HG02885 (cell line): ENCODE data around the gene ORM2.
"Not testable (repeated sequence)": the region's sequence is repeated elsewhere in the genome, so short reads cannot be mapped to it uniquely, and the experiment has no call there.

ENCODE experiments used
- ATAC-seq: cut with Tn5 transposase; IDR thresholded peaks from one replicate; pipeline ENCODE4 v1.9.1; 2021; ENCODE audit warnings: mild to moderate bottlenecking; ENCODE audit not compliant: unreplicated experiment, poor library complexity

ORM2 gene

DNA sequence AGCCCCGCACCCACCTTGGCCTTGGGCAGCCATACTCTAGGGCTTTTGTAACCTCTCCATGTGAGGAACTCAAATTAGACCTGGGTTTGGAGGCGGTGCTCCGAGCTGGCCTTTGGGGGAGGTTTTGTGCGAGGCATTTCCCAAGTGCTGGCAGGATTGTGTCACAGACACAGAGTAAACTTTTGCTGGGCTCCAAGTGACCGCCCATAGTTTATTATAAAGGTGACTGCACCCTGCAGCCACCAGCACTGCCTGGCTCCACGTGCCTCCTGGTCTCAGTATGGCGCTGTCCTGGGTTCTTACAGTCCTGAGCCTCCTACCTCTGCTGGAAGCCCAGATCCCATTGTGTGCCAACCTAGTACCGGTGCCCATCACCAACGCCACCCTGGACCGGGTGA is at the start of gene ORM2:
Gene ORM2 (plus strand): TSS at position 245 of the 398 bp plus-strand sequence. CDS start 36 bp downstream, at position 281.
- ATAC-seq = not testable (repeated sequence)

DNA sequence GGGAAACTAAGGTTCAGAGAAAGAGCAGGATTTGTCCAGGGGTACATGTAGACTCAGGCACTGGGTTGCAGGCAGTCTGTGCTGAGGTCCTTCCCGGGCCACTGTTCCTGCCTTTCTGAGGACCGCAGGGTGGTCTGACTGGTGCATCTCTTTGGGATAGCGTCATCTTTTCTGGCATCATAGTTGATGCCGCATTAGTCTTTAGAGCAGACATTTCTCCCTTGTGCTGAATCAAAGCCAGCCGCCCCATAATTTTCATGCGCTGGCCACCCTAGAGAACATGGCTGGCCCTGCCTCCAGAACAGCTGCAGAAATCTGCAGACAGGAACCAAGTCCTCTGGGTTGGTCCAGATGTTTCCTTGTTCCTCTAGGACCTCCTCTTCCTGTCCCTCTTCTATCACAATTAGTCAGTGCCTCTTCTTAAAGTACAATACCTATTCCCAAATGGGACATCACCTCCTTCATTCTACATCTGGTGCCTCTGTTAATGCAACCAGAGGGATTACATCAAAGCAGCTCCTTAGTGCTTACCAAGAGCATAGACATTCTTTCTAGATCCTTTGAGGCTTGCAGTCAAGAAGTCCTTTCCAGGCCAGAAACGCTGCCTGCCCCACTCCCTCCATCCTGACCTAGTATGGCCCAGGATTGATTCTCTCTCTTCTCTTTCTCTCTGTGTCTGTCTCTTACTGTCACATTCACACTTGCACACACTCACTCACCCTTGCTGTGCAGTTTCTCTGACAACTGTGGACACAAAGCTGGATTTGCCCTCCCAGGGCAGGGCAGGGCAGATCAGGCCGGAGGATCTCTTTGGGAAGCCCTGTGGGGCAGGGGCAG is 48.8 kb upstream of the ORM2 start:
- ATAC-seq = no peak

DNA sequence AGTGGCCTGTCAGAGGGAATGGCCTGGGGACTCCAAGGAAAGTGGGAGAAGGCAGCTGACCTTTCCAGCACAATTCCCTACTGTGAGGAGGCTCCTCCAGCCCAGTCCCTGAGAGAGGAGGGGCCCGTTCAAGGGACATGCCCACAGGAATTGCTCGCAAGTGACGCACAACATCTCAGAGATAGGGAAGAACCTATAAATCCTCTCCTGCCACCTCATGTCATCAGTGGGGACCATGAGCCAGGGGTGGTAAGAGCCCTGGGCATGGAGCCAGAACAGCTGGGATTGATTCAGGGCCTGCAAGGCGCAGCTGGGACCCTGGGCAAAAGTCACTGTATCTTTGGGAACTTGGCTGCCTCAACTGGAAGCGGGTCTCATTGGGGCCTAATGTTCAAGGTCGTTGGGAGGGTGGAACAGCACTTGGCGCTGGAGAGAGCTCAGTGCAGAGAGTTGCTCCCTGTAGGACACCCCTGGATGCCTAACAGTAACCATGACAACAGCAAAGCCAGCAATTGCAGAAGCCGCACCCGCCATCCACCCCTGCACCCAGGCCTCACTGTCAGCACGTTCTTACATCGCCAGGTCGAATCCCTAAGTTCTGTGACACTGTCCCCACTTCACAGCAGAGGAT is 48.1 kb upstream of the ORM2 start:
- ATAC-seq = no peak

DNA sequence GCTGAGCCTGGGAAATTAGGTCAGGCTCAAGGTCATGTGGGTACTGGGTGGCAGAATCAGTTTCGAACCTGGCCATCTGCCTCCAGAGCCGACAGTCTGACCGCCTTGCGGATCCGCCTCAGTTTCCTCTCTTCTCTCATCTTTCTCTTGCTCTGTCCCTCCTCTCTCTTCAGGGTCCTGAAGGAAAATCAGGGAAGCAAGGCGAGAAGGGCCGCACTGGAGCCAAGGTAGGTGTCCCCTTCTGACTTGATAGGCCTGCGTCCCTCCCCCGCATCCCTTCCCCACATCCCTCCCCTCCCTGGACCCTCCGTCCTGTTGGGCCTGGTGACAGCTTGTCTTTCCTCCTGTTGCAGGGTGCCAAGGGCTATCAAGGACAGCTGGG is 47.6 kb upstream of the ORM2 start:
- ATAC-seq = no peak

DNA sequence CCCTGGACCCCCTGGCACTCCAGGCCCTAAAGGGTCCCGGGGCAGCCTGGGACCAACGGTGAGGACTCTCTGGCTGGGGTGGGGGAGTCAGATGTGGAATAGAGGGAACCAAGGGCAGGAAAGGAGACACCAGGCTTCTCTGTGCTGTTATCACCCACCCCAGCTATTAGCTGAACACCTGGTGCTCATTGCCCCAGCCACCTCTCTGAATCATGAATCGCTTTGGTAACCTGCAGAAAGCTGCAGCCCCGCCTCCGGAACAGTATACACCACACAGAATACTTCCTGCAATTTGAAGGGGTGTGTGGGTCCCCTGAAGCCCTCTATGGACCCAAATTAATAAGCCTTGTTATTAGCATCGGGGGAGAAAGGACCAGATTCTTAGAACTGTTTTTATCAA is 47.2 kb upstream of the ORM2 start:
- no peak for ATAC-seq

DNA sequence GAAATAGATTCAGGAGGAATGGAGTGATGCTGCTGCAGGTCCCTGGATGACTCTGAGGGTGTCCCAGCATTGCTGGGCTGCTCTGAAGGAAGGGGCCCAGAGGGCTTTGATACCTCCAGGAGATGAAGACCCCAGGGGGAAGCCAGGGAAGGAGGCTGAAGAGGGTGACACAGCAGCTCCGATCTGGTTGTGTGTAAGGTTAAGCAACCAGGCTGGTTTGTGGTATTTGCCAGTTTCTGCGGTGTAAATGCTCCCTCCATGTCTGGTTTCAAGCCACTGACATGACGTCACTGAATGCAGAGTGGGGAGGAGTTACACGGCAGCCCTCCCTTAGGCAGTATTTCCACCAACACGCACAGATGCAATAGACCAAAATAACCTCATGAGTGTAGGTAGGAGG is 46.7 kb upstream of the ORM2 start:
- no peak for ATAC-seq

DNA sequence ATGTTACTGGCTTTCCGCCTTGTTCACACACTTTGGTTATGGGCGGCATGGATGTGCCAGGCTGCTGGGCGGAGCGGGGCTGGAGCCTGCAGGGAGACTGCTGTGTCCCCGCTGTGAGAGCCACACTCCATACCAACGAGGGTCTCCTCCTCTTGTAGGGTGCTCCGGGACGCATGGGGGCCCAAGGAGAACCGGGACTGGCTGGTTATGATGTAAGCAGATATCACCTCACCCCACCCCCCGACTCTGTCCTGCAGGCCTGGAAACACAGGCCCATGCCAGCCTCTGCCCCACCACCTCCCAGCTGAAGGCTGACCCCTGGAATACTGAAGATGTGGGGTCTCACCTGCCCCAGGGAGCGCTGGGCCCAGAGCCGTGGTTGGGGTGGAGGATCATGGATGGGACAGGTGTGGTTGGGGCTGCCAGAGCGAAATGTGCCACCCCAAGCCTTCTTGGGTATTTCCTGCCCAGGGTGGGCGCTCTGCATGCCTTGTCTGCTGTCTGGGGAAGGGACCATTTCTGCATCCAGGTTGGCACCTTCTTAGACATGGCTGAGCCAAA is 46.0 kb upstream of the ORM2 start:
- no peak for ATAC-seq

DNA sequence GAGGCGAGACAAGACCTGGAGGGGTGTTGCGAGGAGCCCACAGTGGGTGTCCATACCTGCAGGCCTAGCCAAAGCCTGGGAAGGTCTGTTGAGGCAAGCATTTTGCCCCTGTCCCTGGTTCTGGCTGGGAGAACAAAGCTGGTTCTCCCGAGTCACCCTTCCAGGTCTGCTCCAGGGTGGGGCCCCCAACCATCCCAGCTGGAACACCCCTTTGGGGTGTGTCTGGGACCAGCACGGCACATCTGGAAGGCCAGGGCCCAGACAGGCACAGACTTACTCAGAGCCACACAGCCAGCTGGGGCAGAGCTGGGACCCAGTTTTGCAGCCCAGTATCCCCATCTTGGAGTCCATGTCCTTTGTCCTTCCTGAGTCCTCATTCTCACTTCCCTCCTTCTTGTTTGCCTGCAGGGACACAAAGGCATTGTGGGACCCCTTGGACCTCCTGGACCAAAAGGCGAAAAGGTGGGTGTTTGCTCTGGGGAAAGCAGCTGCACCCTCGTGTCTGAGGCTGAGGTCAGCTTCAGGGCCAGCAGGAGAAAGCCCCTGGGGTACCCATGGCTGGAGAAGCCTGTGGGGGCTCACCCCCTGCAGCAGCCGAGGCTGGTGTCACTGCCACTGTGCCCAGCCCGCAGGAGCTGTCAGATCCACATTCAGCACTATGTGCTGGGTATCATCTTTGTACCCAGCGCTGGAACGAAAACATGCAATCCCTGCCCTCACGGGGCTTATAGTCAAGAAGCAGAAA is 45.2 kb upstream of the ORM2 start:
- no peak for ATAC-seq

DNA sequence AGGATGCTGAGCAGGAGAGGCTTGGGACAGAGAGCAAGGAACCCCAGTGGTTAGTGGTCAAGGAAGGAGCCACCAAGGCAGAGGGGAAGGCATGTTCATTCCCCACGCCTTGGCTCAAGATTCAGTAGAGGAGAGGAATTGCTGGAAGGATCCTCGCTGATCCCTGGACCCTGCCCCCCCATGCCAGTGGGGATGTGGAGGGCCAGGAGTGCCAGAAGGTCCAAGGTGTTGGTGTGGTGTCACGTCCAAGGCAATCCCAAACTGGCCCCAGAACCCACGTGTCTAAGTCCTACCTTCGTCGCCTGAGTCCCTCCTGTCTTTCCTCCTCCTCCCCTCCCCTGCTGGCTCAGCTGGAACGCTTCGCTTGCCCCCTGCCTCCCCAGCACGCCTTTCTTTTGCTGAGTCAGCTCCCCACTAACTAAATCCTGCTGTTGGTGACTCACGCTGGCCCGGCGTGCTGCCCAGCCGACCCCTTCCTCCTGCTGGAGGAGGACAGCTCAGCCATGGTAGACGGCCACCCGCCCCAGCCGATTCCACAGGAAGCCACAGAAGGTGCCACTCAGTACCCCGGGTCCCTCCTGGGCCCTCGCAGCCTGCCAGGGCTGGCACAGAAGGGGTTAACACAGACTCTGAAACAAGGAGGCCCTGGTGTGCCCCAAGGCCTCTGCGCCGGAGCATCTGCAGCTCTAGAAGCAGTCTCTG is 44.4 kb upstream of the ORM2 start:
- no peak for ATAC-seq

DNA sequence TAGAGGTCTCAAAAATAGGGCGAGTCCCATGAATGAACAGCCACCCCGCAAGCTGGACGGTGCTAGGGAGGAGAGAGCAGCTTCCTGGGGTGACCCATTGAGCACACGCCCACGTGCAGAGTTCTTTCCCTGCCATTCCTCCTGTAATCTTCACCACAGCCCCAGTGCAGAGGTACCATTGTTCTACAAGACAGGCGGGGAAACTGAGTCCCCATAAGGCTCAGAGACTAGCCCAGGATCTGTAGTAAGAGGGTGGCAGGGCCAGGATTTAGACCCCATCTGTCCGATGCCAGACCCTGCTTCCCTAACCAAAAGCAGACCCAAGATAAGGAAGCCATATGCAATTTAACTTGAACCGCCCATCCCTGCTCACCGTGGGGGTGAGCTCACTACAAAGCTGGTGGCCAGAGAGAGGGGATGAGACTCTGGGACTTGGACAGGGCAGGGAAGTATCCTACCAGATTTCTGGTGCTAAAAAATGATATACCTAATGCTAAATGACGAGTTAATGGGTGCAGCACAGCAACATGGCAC is 43.5 kb upstream of the ORM2 start:
- ATAC-seq = no peak

DNA sequence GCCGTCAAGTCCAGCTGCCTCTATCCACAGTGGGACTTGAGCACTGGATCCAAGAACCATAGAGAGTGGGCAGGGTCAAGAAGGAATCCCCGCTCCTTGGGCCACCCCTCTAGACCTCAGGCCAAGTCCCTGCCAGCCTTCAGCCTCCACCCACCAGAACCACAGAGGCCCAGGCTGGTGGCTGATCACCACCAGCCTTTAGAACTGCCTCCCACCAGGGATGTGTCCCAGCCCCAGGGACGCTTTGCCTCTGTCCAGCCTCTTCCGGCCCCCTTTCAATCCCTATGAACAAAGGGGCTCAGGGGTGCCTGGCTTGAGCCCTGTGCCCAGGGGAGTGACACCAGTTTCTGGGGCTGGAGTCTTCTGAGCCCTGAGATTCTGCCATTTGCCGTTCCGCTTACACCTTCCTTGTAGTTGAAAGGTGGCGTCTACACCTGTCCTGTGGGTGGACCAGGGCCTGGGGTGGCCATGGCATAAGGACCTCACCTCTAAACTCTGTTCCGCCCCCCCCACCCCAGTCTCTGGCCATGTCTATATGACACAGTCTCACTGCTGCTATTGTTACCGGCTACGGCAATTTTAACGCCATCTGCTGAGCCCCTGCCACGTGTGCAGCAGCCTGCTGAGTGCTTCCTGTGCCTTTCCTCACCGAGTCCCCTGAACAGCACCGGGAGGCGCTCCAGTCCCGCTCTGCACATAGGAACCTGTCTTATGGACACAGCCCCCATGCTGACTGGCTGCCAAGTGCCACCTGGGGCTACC is 42.5 kb upstream of the ORM2 start:
- ATAC-seq = no peak

DNA sequence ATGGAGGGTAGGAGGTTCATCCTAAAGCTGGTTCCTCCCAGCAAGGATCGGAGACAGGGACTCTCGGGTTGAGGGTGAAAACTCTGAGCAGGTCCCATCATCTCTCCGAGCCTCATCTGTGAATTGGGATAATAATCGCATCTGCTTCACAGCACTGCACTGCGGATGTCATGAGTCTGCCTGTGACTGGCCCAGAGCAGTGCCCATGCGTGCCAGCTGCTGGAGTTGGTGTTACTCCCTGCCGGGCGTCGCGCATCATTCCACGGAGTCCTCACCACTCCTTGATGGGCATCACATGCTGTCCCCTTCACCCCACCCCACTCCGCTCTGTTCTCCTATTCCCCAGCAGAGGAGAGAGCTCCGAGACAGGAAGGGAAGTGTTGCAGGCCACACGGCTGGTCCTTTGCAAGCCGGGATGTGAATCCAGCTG is 41.9 kb upstream of the ORM2 start:
- no peak for ATAC-seq

DNA sequence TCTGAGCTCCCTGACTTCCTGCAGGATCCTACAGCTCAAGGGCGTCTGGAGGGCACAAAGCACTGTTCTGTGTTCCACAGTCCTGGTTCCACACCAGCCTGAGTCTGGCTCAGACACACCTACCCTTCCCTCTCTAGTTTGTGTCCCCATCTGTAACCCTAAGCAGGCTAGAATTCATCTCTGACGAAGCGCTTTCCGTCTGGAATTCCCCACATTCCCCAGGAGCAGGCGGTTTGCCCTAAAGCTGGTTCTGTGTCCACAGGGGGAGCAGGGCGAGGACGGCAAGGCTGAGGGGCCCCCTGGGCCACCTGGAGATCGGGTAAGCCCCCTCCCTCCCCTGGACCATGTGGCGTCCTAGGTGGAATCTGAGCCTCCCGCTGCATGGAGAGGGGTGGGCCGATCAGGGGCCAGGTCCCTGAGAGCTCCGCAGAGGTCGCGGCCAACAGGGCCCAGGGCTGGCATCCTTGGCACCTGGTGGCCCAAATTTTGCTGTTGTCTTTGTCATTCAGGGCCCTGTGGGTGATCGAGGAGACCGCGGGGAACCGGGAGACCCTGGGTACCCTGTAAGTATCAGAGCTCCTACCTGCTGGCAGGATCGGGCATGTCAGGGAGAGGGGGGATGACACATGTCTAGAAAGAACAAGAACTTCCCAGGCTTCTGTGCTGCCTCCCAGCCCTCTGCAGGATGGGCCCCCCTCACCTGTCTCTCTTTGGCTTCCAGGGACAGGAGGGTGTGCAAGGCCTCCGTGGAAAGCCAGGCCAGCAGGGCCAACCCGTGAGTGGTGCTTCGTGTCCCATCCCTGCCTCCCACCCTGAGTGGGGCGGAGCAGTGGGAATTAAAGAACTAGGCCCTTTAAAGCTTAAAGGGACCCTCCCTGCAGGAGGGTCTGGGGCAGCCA is 41.2 kb upstream of the ORM2 start:
- ATAC-seq = no peak

DNA sequence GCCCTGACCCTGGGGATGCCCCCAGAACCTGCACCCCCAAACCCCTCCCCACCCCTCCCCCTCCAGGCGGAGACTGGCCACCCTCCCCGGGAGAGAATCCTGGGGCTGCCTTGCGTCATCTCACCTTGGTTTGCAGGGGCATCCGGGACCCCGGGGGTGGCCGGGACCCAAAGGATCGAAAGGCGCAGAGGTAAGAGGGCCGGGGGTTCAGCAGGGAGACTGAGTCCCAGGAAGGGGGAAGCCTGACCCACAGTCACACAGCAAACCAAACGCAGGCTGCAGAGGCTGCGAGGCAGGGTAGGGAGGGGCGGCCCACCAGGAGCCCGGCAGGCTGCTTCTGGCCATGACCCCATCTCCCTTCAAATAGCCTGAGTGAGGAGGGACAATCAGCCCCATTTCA is 40.6 kb upstream of the ORM2 start:
- no peak for ATAC-seq

DNA sequence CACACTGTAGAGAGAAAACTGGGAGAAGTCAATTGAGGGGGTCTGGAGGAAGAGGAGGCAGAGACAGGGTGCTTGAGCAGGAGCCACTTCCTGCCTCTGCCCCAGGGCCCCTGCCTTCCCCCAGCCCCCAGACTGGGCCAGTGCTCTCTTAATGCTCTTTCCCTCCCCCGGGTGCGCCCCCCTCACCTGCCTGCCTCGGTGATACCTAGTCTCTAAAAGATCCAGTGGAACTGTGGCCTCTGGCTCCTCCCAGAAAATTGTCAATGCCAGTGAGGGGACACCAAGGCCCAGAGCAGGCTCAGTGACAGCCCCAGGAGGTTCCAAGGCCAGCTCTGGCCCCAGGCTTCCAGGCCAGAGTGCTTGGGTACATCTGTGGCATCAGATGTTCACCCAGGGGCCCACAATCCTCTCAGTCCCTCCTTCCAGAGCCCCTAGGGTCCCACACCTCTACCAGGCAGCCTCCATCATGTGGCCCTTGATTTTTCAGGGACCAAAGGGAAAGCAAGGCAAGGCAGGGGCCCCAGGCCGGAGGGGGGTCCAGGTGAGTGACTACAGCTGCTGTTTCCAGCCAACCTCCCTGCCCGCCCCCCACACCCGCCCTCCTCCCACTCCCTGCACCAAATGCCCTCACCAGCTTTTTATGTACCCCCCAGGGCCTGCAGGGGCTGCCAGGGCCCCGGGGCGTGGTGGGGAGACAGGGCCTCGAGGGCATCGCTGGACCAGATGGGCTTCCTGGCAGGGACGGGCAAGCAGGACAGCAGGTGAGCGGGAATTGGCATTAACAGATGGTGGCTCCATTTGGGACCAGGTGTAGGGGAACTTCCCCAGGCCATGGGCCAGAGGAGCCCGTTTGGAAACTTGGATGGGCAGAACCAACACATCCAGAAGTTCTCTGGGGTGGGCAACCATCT is 39.8 kb upstream of the ORM2 start:
- no peak for ATAC-seq

DNA sequence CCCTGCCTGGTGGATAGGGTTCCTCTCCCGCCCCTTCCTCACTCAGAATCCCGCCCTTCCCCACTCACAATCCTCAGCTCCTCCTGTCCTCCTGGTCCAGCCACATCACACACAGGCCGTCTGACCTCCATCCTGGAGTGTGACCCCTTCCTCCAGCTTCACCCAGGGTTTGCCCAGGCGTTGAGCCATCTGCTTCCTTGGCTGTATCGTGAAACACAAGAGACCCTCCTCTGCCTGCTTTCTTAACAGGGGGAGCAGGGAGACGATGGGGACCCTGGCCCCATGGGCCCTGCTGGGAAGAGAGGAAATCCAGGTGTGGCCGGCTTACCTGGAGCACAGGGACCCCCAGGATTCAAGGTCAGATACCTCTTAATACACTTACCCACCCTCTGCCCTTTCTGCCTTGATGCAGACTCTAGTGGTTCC is 39.1 kb upstream of the ORM2 start:
- no peak for ATAC-seq

DNA sequence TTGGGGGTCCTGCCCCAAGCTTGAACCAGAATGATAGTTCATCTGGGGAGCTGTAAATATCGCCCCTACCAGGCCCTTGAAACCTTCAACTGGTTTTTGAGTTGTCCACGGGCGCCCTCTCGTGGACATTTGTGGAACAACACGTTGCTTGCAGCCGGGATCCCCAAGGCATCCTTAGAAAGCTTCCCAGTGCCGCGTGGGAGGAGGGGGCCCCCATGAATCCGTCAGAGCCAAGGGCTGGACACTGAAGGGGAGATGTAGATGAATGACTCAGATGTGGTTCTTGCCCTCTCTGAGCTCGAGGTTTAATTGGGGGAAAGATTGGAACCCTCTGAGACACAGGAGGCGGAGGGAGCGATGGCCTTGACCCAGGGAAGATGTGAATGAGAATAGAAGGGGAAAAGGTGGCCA is 38.6 kb upstream of the ORM2 start:
- ATAC-seq = no peak
